NOMO-1 treated with dmso at 0.1 percent for 144 hours (cell line): ENCODE data around the gene ZMIZ1.

ENCODE experiments used
- DNase-seq: peaks from one replicate; lab custom pipeline; 2025; ENCODE audit not compliant: unreplicated experiment; lab: John Stamatoyannopoulos, UW

ZMIZ1 gene

GRCh38 chr10:79063661-79064492 is 4.9 kb upstream of the ZMIZ1 start:
- no peak for DNase-seq

GRCh38 chr10:79065091-79065551 is 3.6 kb upstream of the ZMIZ1 start:
- no peak for DNase-seq

GRCh38 chr10:79065853-79066252 is 2.9 kb upstream of the ZMIZ1 start:
- DNase-seq = no peak

GRCh38 chr10:79066411-79067240 is 2.1 kb upstream of the ZMIZ1 start:
- DNase-seq = no peak

- DNase-seq = peak; percentile 64
Measured at GRCh38 chr10:79067241-79068202, 1.2 kb upstream of the ZMIZ1 start.

- no peak for DNase-seq
Measured at GRCh38 chr10:79068203-79068561, 584 bp upstream of the ZMIZ1 start.

- DNase-seq = peak; percentile 36
Measured at GRCh38 chr10:79069325-79070080, 737 bp downstream of the ZMIZ1 start.

- DNase-seq = no peak
Measured at GRCh38 chr10:79070081-79070605, 1.4 kb downstream of the ZMIZ1 start.

GRCh38 chr10:79070606-79071395 is 2.0 kb downstream of the ZMIZ1 start:
- no peak for DNase-seq

- no peak for DNase-seq
Measured at GRCh38 chr10:79071396-79071923, 2.7 kb downstream of the ZMIZ1 start.

GRCh38 chr10:79072041-79072441 is 3.3 kb downstream of the ZMIZ1 start:
- DNase-seq = no peak

GRCh38 chr10:79072994-79073645 is 4.4 kb downstream of the ZMIZ1 start:
- DNase-seq = no peak

GRCh38 chr10:79073784-79074432 is 5.1 kb downstream of the ZMIZ1 start:
- DNase-seq = no peak

- no peak for DNase-seq
Measured at GRCh38 chr10:79074732-79075131, 6.0 kb downstream of the ZMIZ1 start.

GRCh38 chr10:79075418-79075817 is 6.7 kb downstream of the ZMIZ1 start:
- DNase-seq = no peak

GRCh38 chr10:79077488-79078173 is 8.9 kb downstream of the ZMIZ1 start:
- no peak for DNase-seq

GRCh38 chr10:79078367-79079053 is 9.7 kb downstream of the ZMIZ1 start:
- no peak for DNase-seq
